H7 (cell line): Measurements from ENCODE around the gene TBC1D5. TPM values are rescaled to one million over a fixed set of nuclear protein-coding genes. Genes with fewer than 3 reads are reported as not detected.

ENCODE experiments used
- DNase-seq: peaks from one replicate; pipeline ENCODE4 v3.0.0; 2012
- H3K27me3 ChIP-seq: 2 replicates; pipeline ENCODE4 v1.6.0; 2011; ENCODE audit warnings: mild to moderate bottlenecking, low read length; ENCODE audit not compliant: control insufficient read depth, insufficient read depth
- H3K36me3 ChIP-seq: replicated peaks from 2 replicates; pipeline ENCODE4 v1.5.1; 2011; ENCODE audit warnings: low read length; ENCODE audit not compliant: control insufficient read depth, insufficient read depth
- H3K4me3 ChIP-seq: 2 replicates; pipeline ENCODE4 v1.5.1; 2011; ENCODE audit warnings: low read depth, mild to moderate bottlenecking, control low read depth, low read length, moderate library complexity; ENCODE audit not compliant: insufficient read depth
- total RNA-seq: library from RNA; depleted of rRNA; stranded (reverse); fragments of >200 nt; shearing (Covaris generic); gene quantifications from 2 replicates; pipeline ENCODE4 v1.2.3, GENCODE V29; 2014

Gene TBC1D5
- total RNA-seq, 1 experiment from 2014 or later, result 26.8 TPM

- DNase-seq, result no peak
- H3K4me3 ChIP-seq, result no peak overlapping the region
Measured at GRCh38 chr3:17213102-17213501, 529.3 kb downstream of the TBC1D5 start.

DNA sequence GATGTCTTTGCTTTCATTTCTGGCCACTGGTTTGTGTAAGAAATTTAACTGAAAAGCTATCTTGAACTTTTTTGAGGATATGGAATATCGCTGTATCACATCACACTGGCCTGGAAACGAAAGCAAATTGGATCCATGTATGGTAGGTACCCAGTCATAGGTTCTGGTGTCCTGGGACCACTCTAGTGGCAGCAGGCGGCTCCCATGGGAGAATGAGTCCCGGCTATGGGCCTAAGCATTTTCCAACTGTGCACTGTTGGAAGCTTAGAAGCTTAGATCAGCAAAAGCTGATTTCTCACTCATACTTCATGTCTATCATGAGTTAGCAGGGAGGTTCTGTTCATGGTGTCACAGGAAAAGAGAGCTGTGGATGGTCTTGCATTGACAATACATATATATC, 534.5 kb downstream of the TBC1D5 start:
- Histone ChIP-seq H3K27me3 (no peaks in the 10 kb centered on the region), H3K4me3 (no peak overlapping the region), H3K36me3 (no peaks in the 10 kb centered on the region)
- no peak for DNase-seq

More at GRCh38 chr3:17213102-17213501, 529.3 kb downstream of the TBC1D5 start:
- Histone ChIP-seq H3K27me3 (no peaks in the 10 kb centered on the region), H3K36me3 (no peaks in the 10 kb centered on the region)

DNA sequence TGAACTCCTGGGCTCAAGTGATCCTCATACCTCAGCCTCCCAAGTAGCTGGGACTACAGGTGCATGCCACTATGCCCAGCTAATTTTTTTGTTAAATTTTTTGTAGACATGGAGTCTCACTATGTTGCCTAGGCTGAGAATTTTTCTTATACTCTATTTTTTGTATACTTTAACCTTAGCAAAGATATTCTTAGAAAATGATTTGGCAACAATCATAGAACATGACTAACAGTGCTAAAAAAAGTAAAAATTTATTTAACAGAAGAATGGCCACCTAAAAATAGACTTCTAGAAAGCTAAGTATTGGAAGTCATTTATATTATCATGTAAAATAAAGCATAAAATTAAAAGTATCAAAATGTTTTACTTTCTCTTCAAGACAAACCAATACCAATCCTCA, 535.4 kb downstream of the TBC1D5 start:
- no peaks in the 10 kb centered on the region for H3K27me3 ChIP-seq
- H3K4me3 ChIP-seq, result no peak overlapping the region
- no peak for DNase-seq
- H3K36me3 ChIP-seq, result no peaks in the 10 kb centered on the region; the same call in 1 of the 2 replicates

- H3K4me3 ChIP-seq, result no peak overlapping the region
- DNase-seq, result no peak
- H3K27me3 ChIP-seq, result no peaks in the 10 kb centered on the region
- no peaks in the 10 kb centered on the region; the same call in 1 of the 2 replicates for H3K36me3 ChIP-seq
Measured at GRCh38 chr3:17204049-17204650, 538.3 kb downstream of the TBC1D5 start.

DNA sequence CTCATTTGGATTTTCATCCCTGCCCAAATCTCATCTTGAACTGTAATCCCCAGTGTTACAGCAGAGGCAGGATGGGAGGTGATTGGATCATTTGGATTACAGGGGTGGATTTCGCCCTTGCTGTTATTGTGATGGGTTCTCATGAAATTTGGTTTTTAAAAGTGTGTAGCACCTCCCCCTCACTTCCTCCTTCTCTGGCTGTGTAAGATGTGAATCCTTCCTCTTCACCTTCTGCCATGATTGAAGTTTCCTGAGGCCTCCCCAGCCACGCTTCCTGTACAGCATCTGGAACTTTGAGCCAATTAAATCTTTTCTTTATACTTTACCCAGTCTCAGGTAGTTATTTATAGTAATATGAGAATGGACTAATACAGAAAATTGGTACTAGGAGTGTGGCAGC, 540.9 kb downstream of the TBC1D5 start:
- Histone ChIP-seq H3K4me3 (no peak overlapping the region), H3K36me3 (no peaks in the 10 kb centered on the region; the same call in 1 of the 2 replicates)
- DNase-seq, result no peak

DNA sequence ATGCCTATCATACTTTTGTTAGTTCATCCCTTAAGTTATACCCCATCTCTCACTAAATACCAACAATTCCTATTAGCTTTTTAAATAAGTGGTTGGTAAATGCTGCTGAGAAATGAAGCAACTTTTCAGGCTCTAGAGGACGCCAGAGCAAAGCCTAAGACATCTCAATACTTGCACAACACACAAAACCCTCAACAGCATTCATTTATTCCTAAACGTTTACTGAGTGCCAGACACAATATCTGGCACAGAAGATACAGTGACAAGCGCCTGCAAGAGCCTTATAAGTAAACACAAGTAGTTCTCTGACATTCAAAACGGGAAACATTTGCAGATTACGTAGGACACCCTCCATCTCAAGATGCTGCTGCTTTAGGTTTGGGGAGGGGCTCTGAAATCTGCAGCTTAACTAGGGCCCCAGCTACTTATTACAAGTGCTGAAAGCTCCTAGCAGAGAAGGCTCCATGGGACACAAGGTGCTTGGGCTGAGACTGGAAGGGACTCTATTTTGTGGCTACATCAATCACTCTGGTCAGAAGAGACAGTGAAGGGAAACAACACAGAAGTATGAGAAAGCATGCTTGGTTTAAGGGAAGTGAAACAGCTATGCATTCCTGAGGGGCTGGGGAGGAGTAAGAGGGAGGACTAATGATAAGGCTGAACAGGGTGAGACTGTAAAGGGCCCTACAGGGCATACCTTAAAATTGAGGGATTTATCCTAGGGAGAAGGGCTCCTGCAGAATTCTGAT, 546.4 kb downstream of the TBC1D5 start:
- Histone ChIP-seq H3K27me3 (no peaks in the 10 kb centered on the region), H3K36me3 (no peaks in the 10 kb centered on the region), H3K4me3 (no peak overlapping the region)
- DNase-seq, result no peak

More for the DNA sequence above, 540.9 kb downstream of the TBC1D5 start:
- H3K27me3 ChIP-seq, result no peaks in the 10 kb centered on the region

DNA sequence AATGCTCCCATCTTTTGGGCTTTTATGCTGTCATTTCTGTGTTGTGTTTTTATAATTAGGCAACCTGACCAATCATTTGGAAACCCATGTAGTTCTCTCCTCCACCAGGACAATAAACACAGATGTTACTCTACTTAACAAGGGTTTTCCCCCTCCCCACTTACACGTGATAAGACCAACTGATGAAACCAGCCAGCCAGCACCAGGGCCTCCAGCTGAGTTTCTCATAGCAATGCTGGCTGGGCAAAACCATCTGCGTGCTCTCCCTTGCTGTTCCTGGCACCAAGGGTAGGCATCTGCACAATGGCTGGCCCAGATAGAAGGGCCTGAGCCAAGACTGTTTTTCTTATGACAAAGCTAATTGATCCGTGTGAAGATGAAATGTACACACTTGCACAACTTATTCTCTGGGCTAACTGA, 547.2 kb downstream of the TBC1D5 start:
- H3K4me3 ChIP-seq, result no peak overlapping the region
- no peaks in the 10 kb centered on the region for H3K36me3 ChIP-seq
- DNase-seq, result no peak
- H3K27me3 ChIP-seq, result no peaks in the 10 kb centered on the region

DNA sequence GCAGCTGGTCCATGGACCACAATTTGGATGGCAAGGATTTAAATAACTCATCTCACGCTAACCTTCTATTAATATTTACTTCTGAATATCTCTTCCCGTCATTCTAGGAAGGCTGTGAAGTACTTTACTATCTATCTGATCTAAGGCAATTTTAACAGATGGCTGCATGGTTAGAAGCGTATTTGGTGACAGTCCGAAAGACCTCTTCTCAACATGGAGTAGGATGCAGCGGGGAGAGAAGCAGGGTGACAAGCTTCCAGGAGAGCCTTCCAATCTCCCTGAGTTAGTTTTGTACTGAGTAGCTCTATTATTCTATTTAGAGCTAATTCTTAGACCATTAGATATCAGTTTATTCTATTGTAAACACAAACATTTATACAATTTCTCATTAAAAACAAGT, 548.3 kb downstream of the TBC1D5 start:
- Histone ChIP-seq H3K4me3 (no peak overlapping the region), H3K27me3 (no peaks in the 10 kb centered on the region), H3K36me3 (no peaks in the 10 kb centered on the region)
- DNase-seq, result no peak

- Histone ChIP-seq H3K4me3 (no peak overlapping the region), H3K27me3 (no peaks in the 10 kb centered on the region), H3K36me3 (no peaks in the 10 kb centered on the region)
- DNase-seq, result no peak
Measured at GRCh38 chr3:17192995-17193394, 549.4 kb downstream of the TBC1D5 start.

DNA sequence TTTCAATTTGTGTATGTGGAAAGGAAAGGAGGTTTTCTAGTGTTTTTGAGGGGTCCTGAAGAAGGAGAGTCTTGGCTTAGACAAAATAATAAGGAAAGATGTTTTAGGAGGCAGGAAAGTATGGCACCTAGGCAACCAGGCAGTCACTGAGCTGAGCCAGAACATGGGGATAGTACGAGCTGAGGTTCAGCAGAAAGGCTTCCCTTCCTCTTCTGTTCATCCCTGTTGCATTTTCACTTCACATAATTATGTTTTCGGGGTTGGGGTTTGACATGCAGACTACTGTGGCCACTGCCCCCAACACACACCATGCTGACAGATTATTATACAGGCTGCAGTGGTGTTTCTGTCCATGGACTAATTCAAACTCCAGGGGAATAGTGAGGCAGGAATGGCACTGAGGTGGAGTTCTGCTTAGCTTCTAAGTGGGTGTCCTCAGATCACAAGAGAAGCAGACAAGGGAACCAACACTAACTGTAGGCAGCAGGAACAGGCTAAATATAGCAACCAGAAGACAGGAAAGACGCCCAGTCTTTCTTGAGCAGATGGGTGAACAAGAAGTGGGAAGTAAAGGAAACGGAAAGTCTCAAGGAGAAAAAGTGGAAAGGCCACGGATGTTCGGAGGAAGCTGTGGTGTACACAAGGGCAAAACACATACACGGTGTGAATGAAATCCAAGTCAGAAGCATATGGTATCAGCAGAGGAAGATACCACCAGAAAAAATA, 551.9 kb downstream of the TBC1D5 start:
- no peak for DNase-seq
- Histone ChIP-seq H3K27me3 (no peaks in the 10 kb centered on the region), H3K4me3 (no peak overlapping the region), H3K36me3 (no peaks in the 10 kb centered on the region)

- no peak for DNase-seq
- no peak overlapping the region for H3K4me3 ChIP-seq
- no peaks in the 10 kb centered on the region for H3K36me3 ChIP-seq
- no peaks in the 10 kb centered on the region for H3K27me3 ChIP-seq
Measured at GRCh38 chr3:17188378-17188777, 554.1 kb downstream of the TBC1D5 start.

GRCh38 chr3:17187589-17188184, 554.7 kb downstream of the TBC1D5 start:
- no peak for DNase-seq
- Histone ChIP-seq H3K4me3 (no peak overlapping the region), H3K27me3 (no peaks in the 10 kb centered on the region), H3K36me3 (no peaks in the 10 kb centered on the region)

GRCh38 chr3:17183951-17184550, 558.4 kb downstream of the TBC1D5 start:
- Histone ChIP-seq H3K4me3 (no peak overlapping the region), H3K36me3 (no peaks in the 10 kb centered on the region), H3K27me3 (no peaks in the 10 kb centered on the region)
- DNase-seq, result no peak

GRCh38 chr3:17182166-17182565, 560.3 kb downstream of the TBC1D5 start:
- no peak for DNase-seq
- H3K36me3 ChIP-seq, result no peaks in the 10 kb centered on the region
- H3K4me3 ChIP-seq, result no peak overlapping the region
- no peaks in the 10 kb centered on the region for H3K27me3 ChIP-seq
